Right cardiac atrium (tissue), 5 donors: ENCODE data around the gene API5. TPM values are rescaled to one million over a fixed set of nuclear protein-coding genes. Genes with fewer than 3 reads are reported as not detected.
"Not testable (repeated sequence)": the region's sequence is repeated elsewhere in the genome, so short reads cannot be mapped to it uniquely, and the experiment has no call there.

ENCODE experiments used
- ATAC-seq, 2 donors: fragments of 200-7000 bp; cut with Tn5 transposase; one replicate each; pipeline versions ENCODE4 v1.8.0 to v1.9.1; 2020; ENCODE audit warnings: moderate library complexity in 2 of 2, mild to moderate bottlenecking in 1 of 2
- DNase-seq, 3 donors: peaks; one replicate each; pipeline ENCODE4 v3.0.0-alpha.2; 2020
- H3K27ac ChIP-seq: one replicate; pipeline ENCODE4 v1.5.1; 2013; ENCODE audit warnings: mild to moderate bottlenecking, low read length, control low read depth, moderate library complexity
- H3K27me3 ChIP-seq: one replicate; pipeline ENCODE4 v1.6.1; 2013; ENCODE audit not compliant: control insufficient read depth, insufficient read depth
- H3K4me1 ChIP-seq: one replicate; pipeline ENCODE4 v1.6.1; 2013; ENCODE audit warnings: low read length; ENCODE audit not compliant: control insufficient read depth, insufficient read depth
- H3K4me3 ChIP-seq: one replicate; pipeline ENCODE4 v1.5.1; 2013; ENCODE audit warnings: low read length, control low read depth
- H3K9me3 ChIP-seq: one replicate; pipeline ENCODE4 v1.6.1; 2013; ENCODE audit warnings: low read length; ENCODE audit not compliant: control insufficient read depth
- WGBS: extraction: QIAGEN DNeasy Blood & Tissue Kit; methylation state at CpG from one replicate; pipeline ENCODE4 v1.1.7; 2013; 5-methylcytosine and 5-hydroxymethylcytosine counted together
- intact Hi-C, 4 donors: fragments of 100-400 bp; cut with DNase I; formaldehyde crosslinking; loops; one replicate each; pipeline versions ENCODE4 v1.11.0 to v1.14.0; 2022 to 2023
- polyA plus RNA-seq: library from polyadenylated mRNA; stranded (reverse); fragments of 200-250 nt; gene quantifications from one replicate; pipeline ENCODE4 v1.2.3, GENCODE V29; 2013
- total RNA-seq, 4 donors: library from RNA; stranded (reverse); fragmentation: NEBNext Ultra II Directional; extraction: Animal tissue kit (Norgen Biotek cat#: 25700); gene quantifications; one replicate each; pipeline ENCODE4 v1.2.1, GENCODE V29; 2021
- donor health status: healthy with polysubstance abuse.
- donor health status: DM: no; HTN: yes; CAD: no.
- donor health status: DM: no; HTN: no; CAD: no.
- donor health status: DM: no; HTN: yes; CAD: no; lungs with severe emphysema.
- donor health status: DM: yes; HTN: yes; CAD: no.

API5 gene
- total and polyA plus RNA-seq, 5 donors: 17.7 to 45.8 (median 44.2) TPM

DNA sequence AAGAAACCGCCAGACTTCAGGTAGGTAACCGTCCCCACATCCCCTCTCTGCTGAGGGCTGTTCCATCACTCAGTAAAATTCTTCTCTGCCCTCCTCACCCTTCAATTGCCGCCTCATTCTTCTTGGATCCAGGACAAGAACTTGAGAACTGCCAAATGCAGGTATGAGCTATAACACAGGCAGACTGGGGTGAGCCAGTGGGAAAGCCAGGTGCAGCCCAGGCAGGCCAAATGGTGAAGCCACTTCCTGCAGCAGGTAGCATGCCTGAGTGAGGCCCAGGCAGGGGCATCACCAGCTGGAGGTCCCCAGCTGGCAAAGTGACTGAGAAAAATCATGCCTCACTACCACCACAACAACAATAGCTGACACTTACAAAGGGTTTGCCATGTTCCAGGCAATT lies 22.4 kb upstream of the API5 start:
- 91% methylated on average over 3 of the region's 3 CpGs for WGBS
- DNase-seq: no peak
- H3K4me3 ChIP-seq: no peak overlapping the region
- no peak for ATAC-seq
- H3K4me1 ChIP-seq: no peaks in the 10 kb centered on the region
- no peaks in the 10 kb centered on the region for H3K27me3 ChIP-seq
- intact Hi-C loops: loop anchor here in 1 of 4 donors (10.0 kb wide), 1 partner anchor 1835 kb away; the partner anchor contains the start of gene LRRC4C
- no peaks in the 10 kb centered on the region for H3K9me3 ChIP-seq
- H3K27ac ChIP-seq: no peak overlapping the region

DNA sequence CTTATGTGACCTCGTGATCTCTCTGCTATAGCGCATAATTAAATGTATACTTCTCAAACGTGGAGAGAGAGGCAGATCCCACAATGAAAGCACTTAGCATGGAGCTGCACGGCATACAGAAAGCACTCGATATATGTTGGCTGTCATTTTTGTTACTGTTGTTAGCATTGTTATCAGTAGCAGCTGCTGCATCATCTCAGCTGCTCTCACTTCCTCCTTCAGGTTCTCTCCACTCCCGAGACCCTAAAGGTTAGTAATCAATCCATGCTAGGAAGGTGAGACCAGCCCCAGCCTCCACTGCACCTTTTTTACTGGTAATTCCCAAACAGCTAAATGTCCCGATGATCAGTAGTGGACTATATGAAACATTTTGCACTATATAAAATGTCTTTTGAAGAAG lies 13.4 kb upstream of the API5 start:
- WGBS: 75% methylated on average over 7 of the region's 7 CpGs
- H3K27ac ChIP-seq: no peak overlapping the region
- H3K27me3 ChIP-seq: no peaks in the 10 kb centered on the region
- no peak for ATAC-seq
- H3K9me3 ChIP-seq: no peaks in the 10 kb centered on the region
- no peak for DNase-seq
- H3K4me1 ChIP-seq: no peaks in the 10 kb centered on the region
- H3K4me3 ChIP-seq: no peak overlapping the region
- intact Hi-C loops: no loop called here

DNA sequence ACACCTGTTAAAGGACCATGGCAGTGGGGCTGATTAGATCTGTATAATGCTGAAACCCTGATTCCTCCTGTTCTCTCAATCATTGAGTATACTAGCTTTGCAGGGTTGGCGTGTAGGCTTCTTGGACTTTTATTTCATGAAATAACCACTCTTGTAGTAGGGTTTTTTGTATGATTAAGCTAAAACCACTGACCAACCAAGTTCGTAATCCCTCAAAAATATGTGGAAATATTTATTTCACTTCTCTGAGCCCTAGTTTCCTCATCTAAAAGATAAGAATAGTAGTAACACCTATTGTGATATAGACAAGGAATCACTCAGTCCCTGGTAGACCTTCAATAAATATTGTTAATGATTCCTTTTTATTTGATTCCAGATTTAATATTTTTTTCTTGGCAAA lies 4.2 kb downstream of the API5 start:
- Histone ChIP-seq H3K27me3 (no peaks in the 10 kb centered on the region), H3K4me3 (no peak overlapping the region), H3K4me1 (no peaks in the 10 kb centered on the region), H3K27ac (no peak overlapping the region), H3K9me3 (no peaks in the 10 kb centered on the region)
- ATAC-seq (no peak), DNase-seq (no peak)
- intact Hi-C loops: no loop called here
- 88% methylated on average over 2 of the region's 2 CpGs for WGBS

DNA sequence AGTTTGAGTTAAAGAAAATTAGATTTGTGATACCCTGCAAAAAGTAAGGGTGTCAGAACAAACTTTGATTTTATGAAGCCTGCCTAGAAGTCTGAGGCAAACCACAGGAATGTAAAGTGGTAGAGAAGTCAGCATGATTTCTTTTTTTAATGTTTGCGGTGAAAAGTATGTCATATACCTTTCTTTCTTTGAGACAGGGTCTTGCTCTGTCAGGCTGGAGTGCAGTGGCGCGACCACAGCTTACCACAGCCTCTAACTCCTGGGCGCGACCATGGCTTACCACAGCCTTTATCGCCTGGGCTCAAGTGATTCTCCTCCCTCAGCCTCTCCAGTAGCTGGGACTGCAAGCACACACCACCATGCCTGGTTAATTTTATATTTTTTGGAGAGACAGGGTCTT lies 4.7 kb downstream of the API5 start:
- intact Hi-C loops: no loop called here
- H3K9me3 ChIP-seq: no peaks in the 10 kb centered on the region
- 96% methylated on average over 6 of the region's 6 CpGs for WGBS
- H3K4me3 ChIP-seq: no peak overlapping the region
- DNase-seq (no peak), ATAC-seq (no peak)
- H3K4me1 ChIP-seq: no peaks in the 10 kb centered on the region
- no peak overlapping the region for H3K27ac ChIP-seq
- no peaks in the 10 kb centered on the region for H3K27me3 ChIP-seq

DNA sequence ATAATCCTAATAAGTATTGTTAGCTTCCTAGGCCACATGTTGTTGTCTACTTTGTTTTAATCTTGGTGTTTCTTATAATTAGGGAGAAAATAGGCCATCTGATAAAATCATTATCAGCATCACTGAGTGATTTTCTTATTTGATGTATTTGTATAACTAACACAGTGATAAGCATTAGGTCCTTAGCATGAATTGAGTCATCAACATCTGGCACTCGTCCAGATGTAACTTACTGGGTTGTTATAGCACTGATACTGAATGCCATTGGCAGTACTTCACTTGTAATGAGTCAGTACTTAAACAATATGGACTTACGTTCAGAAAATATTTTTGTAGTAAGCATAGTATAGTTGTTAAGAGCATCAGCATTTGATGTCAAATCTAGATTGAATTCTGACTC lies 16.2 kb downstream of the API5 start:
- DNase-seq (no peak), ATAC-seq (no peak)
- Histone ChIP-seq H3K27me3 (no peaks in the 10 kb centered on the region), H3K9me3 (no peaks in the 10 kb centered on the region), H3K4me1 (no peaks in the 10 kb centered on the region), H3K27ac (no peak overlapping the region), H3K4me3 (no peak overlapping the region)
- intact Hi-C loops: no loop called here
- WGBS: 45% methylated on average over 2 of the region's 2 CpGs

GRCh38 chr11:43328482-43328881 lies 16.7 kb downstream of the API5 start:
- Histone ChIP-seq H3K27me3 (no peaks in the 10 kb centered on the region), H3K9me3 (no peaks in the 10 kb centered on the region), H3K27ac (no peak overlapping the region), H3K4me1 (no peaks in the 10 kb centered on the region), H3K4me3 (no peak overlapping the region)
- intact Hi-C loops: no loop called here
- ATAC-seq: no peak
- DNase-seq: no peak
- 95% methylated on average over 2 of the region's 2 CpGs for WGBS

DNA sequence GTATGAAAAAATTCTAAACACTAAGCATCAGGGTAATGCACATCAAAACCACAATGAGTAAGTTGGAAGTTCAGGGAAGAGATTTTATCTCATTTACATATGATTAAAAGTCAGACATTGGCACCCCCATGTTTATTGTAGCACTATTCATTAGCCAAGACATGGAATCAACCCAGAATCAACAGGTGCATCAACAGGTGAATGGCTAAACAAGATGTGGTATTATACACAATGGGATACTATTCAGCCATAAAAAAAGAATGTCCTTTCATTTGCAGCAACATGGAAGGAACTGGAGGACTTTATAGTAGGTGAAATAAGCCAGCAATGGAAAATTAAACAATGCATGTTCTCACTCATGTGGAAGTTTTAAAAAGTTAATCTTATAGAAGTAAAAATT lies 29.4 kb downstream of the API5 start:
- ATAC-seq (no peak), DNase-seq (no peak)
- Histone ChIP-seq H3K4me3 (no peak overlapping the region), H3K27ac (no peak overlapping the region), H3K27me3 (no peaks in the 10 kb centered on the region), H3K9me3 (no peaks in the 10 kb centered on the region), H3K4me1 (no peaks in the 10 kb centered on the region)
- intact Hi-C loops: no loop called here

DNA sequence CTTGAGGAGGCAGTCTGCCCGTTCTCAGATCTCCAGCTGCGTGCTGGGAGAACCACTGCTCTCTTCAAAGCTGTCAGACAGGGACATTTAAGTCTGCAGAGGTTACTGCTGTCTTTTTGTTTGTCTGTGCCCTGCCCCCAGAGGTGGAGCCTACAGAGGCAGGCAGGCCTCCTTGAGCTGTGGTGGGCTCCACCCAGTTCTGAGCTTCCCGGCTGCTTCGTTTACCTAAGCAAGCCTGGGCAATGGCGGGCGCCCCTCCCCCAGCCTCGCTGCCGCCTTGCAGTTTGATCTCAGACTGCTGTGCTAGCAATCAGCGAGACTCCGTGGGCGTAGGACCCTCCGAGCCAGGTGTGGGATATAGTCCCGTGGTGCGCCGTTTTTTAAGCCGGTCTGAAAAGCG lies 39.6 kb downstream of the API5 start:
- H3K27me3 ChIP-seq, H3K4me3 ChIP-seq, H3K9me3 ChIP-seq, ATAC-seq, DNase-seq, intact Hi-C loops, H3K27ac ChIP-seq, H3K4me1 ChIP-seq: not testable (repeated sequence)
- WGBS: 53% methylated on average over 6 of the region's 17 CpGs

DNA sequence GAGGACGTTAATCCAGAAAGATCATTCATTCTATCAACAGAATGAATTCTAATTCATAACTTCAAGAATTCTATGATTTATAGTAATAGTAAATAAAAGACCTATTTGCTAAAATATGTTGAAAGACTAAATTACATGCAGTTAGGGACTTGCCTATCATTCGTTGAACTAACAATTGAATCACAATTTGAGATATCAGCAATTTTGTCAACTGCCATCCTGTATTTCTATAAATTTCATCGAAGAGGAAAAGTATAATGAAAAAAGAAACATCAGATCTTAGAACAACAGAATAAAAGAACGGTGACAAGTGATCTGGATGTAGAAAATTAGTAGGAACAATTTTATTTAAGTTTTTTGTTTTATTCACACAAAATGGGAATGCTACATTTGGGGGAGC lies 42.5 kb downstream of the API5 start:
- intact Hi-C loops: no loop called here
- no peak for ATAC-seq
- 91% methylated on average over 4 of the region's 4 CpGs for WGBS
- H3K4me3 ChIP-seq: no peak overlapping the region
- DNase-seq: no peak
- no peaks in the 10 kb centered on the region for H3K27me3 ChIP-seq
- no peaks in the 10 kb centered on the region for H3K4me1 ChIP-seq
- H3K27ac ChIP-seq: no peak overlapping the region
- no peaks in the 10 kb centered on the region for H3K9me3 ChIP-seq

- intact Hi-C loops: no loop called here
- Histone ChIP-seq H3K27ac (no peak overlapping the region), H3K27me3 (no peaks in the 10 kb centered on the region), H3K9me3 (no peaks in the 10 kb centered on the region), H3K4me1 (no peaks in the 10 kb centered on the region), H3K4me3 (no peak overlapping the region)
- no peak for DNase-seq
- no peak for ATAC-seq
Measured at GRCh38 chr11:43356336-43356735, 44.5 kb downstream of the API5 start.

DNA sequence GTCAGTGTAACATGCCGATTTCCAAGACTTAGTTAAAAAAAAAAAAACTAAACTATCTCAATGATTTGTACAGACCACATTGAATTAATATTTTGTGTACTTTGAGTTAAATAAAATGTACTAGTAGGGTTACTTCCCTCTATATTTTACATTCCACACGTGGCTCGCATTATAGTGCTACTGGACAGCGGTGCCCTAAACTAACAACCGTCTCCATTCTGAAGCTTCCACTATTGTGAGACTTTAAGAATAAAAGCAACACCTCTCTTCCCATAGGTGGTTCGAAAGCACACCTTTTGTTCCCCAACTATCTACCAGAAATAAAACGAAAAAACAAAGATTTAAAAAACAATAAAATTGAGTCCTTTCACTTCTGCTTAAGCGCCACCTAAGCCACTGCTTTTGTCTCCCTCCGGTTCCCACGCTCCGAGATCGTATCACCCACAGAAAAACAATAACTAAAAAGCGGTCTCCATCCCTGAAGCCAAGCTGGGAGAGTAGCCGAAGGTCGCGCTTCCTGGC lies 46.5 kb downstream of the API5 start:
- H3K4me1 ChIP-seq: no peaks in the 10 kb centered on the region
- ATAC-seq: peak in 1 of 2 donors; percentile 10
- no peak for DNase-seq
- no peaks in the 10 kb centered on the region for H3K9me3 ChIP-seq
- peak overlapping the region; percentile 86 for H3K4me3 ChIP-seq
- intact Hi-C loops: no loop called here
- WGBS: 4% methylated on average over 16 of the region's 16 CpGs
- H3K27me3 ChIP-seq: no peaks in the 10 kb centered on the region
- H3K27ac ChIP-seq: peak overlapping the region; percentile 72

- under 1% methylated on average over 58 of the region's 58 CpGs for WGBS
- peak; percentile 96 to 98 (median 97) for DNase-seq
- intact Hi-C loops: no loop called here
- Histone ChIP-seq H3K27me3 (no peaks in the 10 kb centered on the region), H3K4me3 (peak within 1 kb of the TSS; percentile 86), H3K27ac (peak within 1 kb of the TSS; percentile 82), H3K4me1 (no peaks in the 10 kb centered on the region), H3K9me3 (no peaks in the 10 kb centered on the region)
- peak; percentile 100 for ATAC-seq
Measured at GRCh38 chr11:43358801-43359421, 47.1 kb downstream of the API5 start, which contains the start of gene TTC17. TSS of gene TTC17 (plus strand) at chr11:43358920. CDS start at chr11:43358955, 35 bp downstream.
